Mucosa of stomach (tissue), 1 donor: ENCODE data around the gene LIN52.

ENCODE experiments used
- H3K27me3 ChIP-seq: one replicate; pipeline ENCODE4 v1.7.0; 2013; ENCODE audit warnings: mild to moderate bottlenecking, low read length; ENCODE audit not compliant: control insufficient read depth, insufficient read depth
- H3K36me3 ChIP-seq: one replicate; pipeline ENCODE4 v1.7.0; 2013; ENCODE audit warnings: low read length; ENCODE audit not compliant: control insufficient read depth, insufficient read depth
- H3K4me1 ChIP-seq: one replicate; pipeline ENCODE4 v1.7.0; 2013; ENCODE audit warnings: mild to moderate bottlenecking, low read length; ENCODE audit not compliant: control insufficient read depth, insufficient read depth
- H3K4me3 ChIP-seq: one replicate; pipeline ENCODE4 v1.7.0; 2013; ENCODE audit warnings: low read length
- H3K9ac ChIP-seq: one replicate; pipeline ENCODE4 v1.7.0; 2013; ENCODE audit warnings: mild to moderate bottlenecking, low read length, moderate library complexity
- H3K9me3 ChIP-seq: one replicate; pipeline ENCODE4 v1.7.0; 2013; ENCODE audit warnings: mild to moderate bottlenecking, low read length, moderate library complexity; ENCODE audit not compliant: control insufficient read depth
- donor health status: Pancreatic carcinoma.

LIN52 gene

GRCh38 chr14:74221741-74222140, 137.0 kb downstream of the LIN52 start:
- Histone ChIP-seq H3K4me3 (no peak overlapping the region), H3K9me3 (no peaks in the 10 kb centered on the region), H3K9ac (no peak overlapping the region), H3K4me1 (peaks cover 7% of the 10 kb centered on the region), H3K36me3 (no peaks in the 10 kb centered on the region), H3K27me3 (peaks cover 50% of the 10 kb centered on the region)

GRCh38 chr14:74223016-74223415, 138.3 kb downstream of the LIN52 start:
- peaks cover 41% of the 10 kb centered on the region for H3K27me3 ChIP-seq
- H3K4me3 ChIP-seq: no peak overlapping the region
- no peaks in the 10 kb centered on the region for H3K36me3 ChIP-seq
- H3K9me3 ChIP-seq: no peaks in the 10 kb centered on the region
- H3K4me1 ChIP-seq: peaks cover under 1% of the 10 kb centered on the region
- H3K9ac ChIP-seq: no peak overlapping the region

- Histone ChIP-seq H3K36me3 (no peaks in the 10 kb centered on the region), H3K9me3 (no peaks in the 10 kb centered on the region), H3K9ac (no peak overlapping the region), H3K4me3 (no peak overlapping the region), H3K27me3 (peaks cover 9% of the 10 kb centered on the region), H3K4me1 (no peaks in the 10 kb centered on the region)
Observed at GRCh38 chr14:74231784-74232183, 147.0 kb downstream of the LIN52 start.

- Histone ChIP-seq H3K27me3 (peaks cover 38% of the 10 kb centered on the region), H3K36me3 (no peaks in the 10 kb centered on the region), H3K9me3 (no peaks in the 10 kb centered on the region), H3K9ac (no peak overlapping the region), H3K4me1 (no peaks in the 10 kb centered on the region), H3K4me3 (no peak overlapping the region)
Observed at GRCh38 chr14:74235017-74235416, 150.3 kb downstream of the LIN52 start.

GRCh38 chr14:74237441-74237840, 152.7 kb downstream of the LIN52 start:
- Histone ChIP-seq H3K27me3 (peaks cover 62% of the 10 kb centered on the region), H3K9me3 (no peaks in the 10 kb centered on the region), H3K4me1 (peaks cover 18% of the 10 kb centered on the region), H3K4me3 (no peak overlapping the region), H3K9ac (no peak overlapping the region), H3K36me3 (no peaks in the 10 kb centered on the region)

- Histone ChIP-seq H3K9me3 (no peaks in the 10 kb centered on the region), H3K36me3 (no peaks in the 10 kb centered on the region), H3K4me1 (peaks cover 18% of the 10 kb centered on the region), H3K27me3 (peaks cover 80% of the 10 kb centered on the region), H3K9ac (no peak within 1 kb of the TSS), H3K4me3 (no peak within 1 kb of the TSS)
Observed at GRCh38 chr14:74238974-74239847, 154.5 kb downstream of the LIN52 start, which contains the start of gene VSX2. TSS of gene VSX2 (plus strand) at chr14:74239449. CDS start at chr14:74239562, 113 bp downstream.

- no peak overlapping the region for H3K9ac ChIP-seq
- H3K27me3 ChIP-seq: peaks cover 86% of the 10 kb centered on the region
- no peak overlapping the region for H3K4me3 ChIP-seq
Observed at GRCh38 chr14:74239848-74240793, 155.4 kb downstream of the LIN52 start.

GRCh38 chr14:74240794-74241651, 156.3 kb downstream of the LIN52 start:
- H3K27me3 ChIP-seq: peaks cover 92% of the 10 kb centered on the region
- H3K4me3 ChIP-seq: no peak overlapping the region

More at GRCh38 chr14:74239848-74240793, 155.4 kb downstream of the LIN52 start:
- Histone ChIP-seq H3K4me1 (peaks cover 18% of the 10 kb centered on the region), H3K36me3 (no peaks in the 10 kb centered on the region), H3K9me3 (no peaks in the 10 kb centered on the region)

GRCh38 chr14:74241652-74242017, 156.9 kb downstream of the LIN52 start:
- Histone ChIP-seq H3K27me3 (peaks cover 93% of the 10 kb centered on the region), H3K9me3 (no peaks in the 10 kb centered on the region), H3K36me3 (no peaks in the 10 kb centered on the region), H3K9ac (no peak overlapping the region), H3K4me3 (no peak overlapping the region), H3K4me1 (peaks cover 18% of the 10 kb centered on the region)

More at GRCh38 chr14:74240794-74241651, 156.3 kb downstream of the LIN52 start:
- Histone ChIP-seq H3K9me3 (no peaks in the 10 kb centered on the region), H3K36me3 (no peaks in the 10 kb centered on the region), H3K4me1 (peaks cover 18% of the 10 kb centered on the region), H3K9ac (no peak overlapping the region)

- Histone ChIP-seq H3K36me3 (no peaks in the 10 kb centered on the region), H3K4me1 (peaks cover 18% of the 10 kb centered on the region), H3K27me3 (peaks cover 96% of the 10 kb centered on the region), H3K9me3 (no peaks in the 10 kb centered on the region), H3K9ac (no peak overlapping the region), H3K4me3 (no peak overlapping the region)
Observed at GRCh38 chr14:74242021-74242779, 157.4 kb downstream of the LIN52 start.

- Histone ChIP-seq H3K4me1 (peaks cover 18% of the 10 kb centered on the region), H3K4me3 (no peak overlapping the region), H3K36me3 (no peaks in the 10 kb centered on the region), H3K9me3 (no peaks in the 10 kb centered on the region), H3K9ac (no peak overlapping the region), H3K27me3 (peaks cover 96% of the 10 kb centered on the region)
Observed at GRCh38 chr14:74242780-74243042, 158.0 kb downstream of the LIN52 start.
